Neural cell (in vitro differentiated cells): Measurements from ENCODE around the gene ESR1.

Experiments
- CTCF ChIP-seq: fragments of 450-650 bp; IDR thresholded peaks from 2 replicates; pipeline ENCODE4 v1.5.1; 2014; ENCODE audit warnings: antibody characterized with exemption, mild to moderate bottlenecking, moderate library complexity; ENCODE audit not compliant: poor library complexity, severe bottlenecking
- EP300 ChIP-seq: fragments of 450-650 bp; conservative IDR thresholded peaks from 2 replicates; pipeline ENCODE4 v1.6.1; 2014; ENCODE audit warnings: antibody characterized with exemption, mild to moderate bottlenecking, moderate library complexity; ENCODE audit not compliant: poor library complexity, severe bottlenecking
- EZH2 ChIP-seq: fragments of 200-600, 300-800 bp; shearing (Covaris generic), sonication (generic); IDR thresholded peaks from 2 replicates; pipeline ENCODE4 v1.6.1; 2014; ENCODE audit warnings: antibody characterized with exemption, low read length, borderline replicate concordance, mild to moderate bottlenecking; ENCODE audit not compliant: insufficient read depth, poor library complexity, severe bottlenecking
- POLR2AphosphoS5 ChIP-seq: IDR thresholded peaks from 2 replicates; pipeline ENCODE4 v1.6.1; 2012
- RAD21 ChIP-seq: fragments of 450-650 bp; conservative IDR thresholded peaks from 2 replicates; pipeline ENCODE4 v1.6.1; 2014; ENCODE audit warnings: antibody characterized with exemption, mild to moderate bottlenecking, moderate library complexity
- REST ChIP-seq: IDR thresholded peaks from 2 replicates; pipeline ENCODE4 v1.6.1; 2012; ENCODE audit warnings: borderline replicate concordance
- TAF1 ChIP-seq: IDR thresholded peaks from 2 replicates; pipeline ENCODE4 v1.6.1; 2012; ENCODE audit warnings: low read depth

GRCh38 chr6:152135755-152136448 is 328.4 kb downstream of the ESR1 start:
- no peak for TF ChIP-seq EZH2
- TF ChIP-seq POLR2AphosphoS5, result no peak
- TF ChIP-seq CTCF, result no peak
- TF ChIP-seq REST, result no peak
- no peak for TF ChIP-seq EP300
- no peak for TF ChIP-seq TAF1
- no peak for TF ChIP-seq RAD21
